ENCODE results near the gene SP6.

- TF ChIP-seq CTCF (conservative IDR thresholded peaks at IDR 0.05 in 1 of 2, IDR thresholded peaks at IDR 0.05 in 1 of 2; ENCODE audit: extremely low read depth in 1 of 2, insufficient read depth in 1 of 2, low read depth in 1 of 2, low read length in 2 of 2) (no peak), EZH2 (IDR thresholded peaks at IDR 0.05; ENCODE audit: borderline replicate concordance, low read length) (no peak)
Measured at GRCh38 chr17:47867813-47868533, 17.0 kb upstream of the SP6 start.

Measured in mammary epithelial cell (primary cell).